ENCODE results near the gene ITGA11. TPM values are rescaled to one million over a fixed set of nuclear protein-coding genes. Genes with fewer than 3 reads are reported as not detected.

The ITGA11 gene
- polyA plus RNA-seq, 1 of the 3 experiments (the other 2 are of a cell fraction), result 0.49 TPM

- WGBS (ENCODE audit: low lambda C conversion rate), result 76% methylated on average over 7 of the region's 7 CpGs
- H3K27ac ChIP-seq (ENCODE audit: low read depth in 2 of 2, low read length in 1 of 2), result no peak overlapping the region
- no peak for TF ChIP-seq YY1 (IDR thresholded peaks at IDR 0.05; ENCODE audit: low read depth)
- TF ChIP-seq POLR2AphosphoS5 (IDR thresholded peaks at IDR 0.05; ENCODE audit: low read depth, low read length), result no peak
- no peak for TF ChIP-seq PBX3 (IDR thresholded peaks at IDR 0.05)
- TF ChIP-seq TEAD4 (IDR thresholded peaks at IDR 0.05; ENCODE audit: borderline replicate concordance, insufficient read depth), result no peak
- no peak for TF ChIP-seq TAF1 (IDR thresholded peaks at IDR 0.05; ENCODE audit: borderline replicate concordance, low read depth, low read length)
- no peak for TF ChIP-seq TCF12 (IDR thresholded peaks at IDR 0.05)
- no peak for TF ChIP-seq EZH2phosphoT487 (IDR thresholded peaks at IDR 0.05; ENCODE audit: borderline replicate concordance, low read depth)
- no peak for TF ChIP-seq EP300 (IDR thresholded peaks at IDR 0.05; ENCODE audit: borderline replicate concordance in 1 of 2, low read depth in 1 of 2, low read length in 1 of 2)
- no peak for TF ChIP-seq USF1 (IDR thresholded peaks at IDR 0.05; ENCODE audit: borderline replicate concordance, low read depth)
- TF ChIP-seq GABPA (IDR thresholded peaks at IDR 0.05; ENCODE audit: low read depth), result no peak
- TF ChIP-seq ELF1 (IDR thresholded peaks at IDR 0.05), result no peak
- no peak for TF ChIP-seq JUND (IDR thresholded peaks at IDR 0.05)
- no peak for TF ChIP-seq FOXM1 (IDR thresholded peaks at IDR 0.05; ENCODE audit: low read depth)
- TF ChIP-seq FOXJ3 (CRISPR knock-in tag; IDR thresholded peaks at IDR 0.05), result no peak
Measured at GRCh38 chr15:68364028-68364659, 67.8 kb downstream of the ITGA11 start.

GRCh38 chr15:68363353-68363752 is 68.6 kb downstream of the ITGA11 start:
- Histone ChIP-seq H3K36me3 (replicated peaks in 1 of 2; ENCODE audit: control insufficient read depth in 1 of 2, insufficient read depth in 2 of 2, low read length in 1 of 2) (no peaks in the 10 kb centered on the region), H3K27me3 (ENCODE audit: insufficient read depth) (no peaks in the 10 kb centered on the region), H3K4me3 (ENCODE audit: low read depth in 2 of 2, low read length in 1 of 2) (no peak overlapping the region), H4K20me1 (ENCODE audit: insufficient read depth) (no peaks in the 10 kb centered on the region), H3K9me3 (no peaks in the 10 kb centered on the region), H3K4me1 (ENCODE audit: control insufficient read depth in 1 of 2, insufficient read depth in 2 of 2, low read depth in 1 of 2, low read length in 1 of 2) (no peaks in the 10 kb centered on the region), H3K9ac (no peak overlapping the region), H3K27ac (ENCODE audit: low read depth in 2 of 2, low read length in 1 of 2) (no peak overlapping the region), H3K9me2 (no peaks in the 10 kb centered on the region), H3F3A (replicated peaks; ENCODE audit: insufficient read depth) (no peaks in the 10 kb centered on the region), H3K4me2 (no peak overlapping the region), H2AFZ (ENCODE audit: low read depth) (no peak overlapping the region), H3K79me2 (ENCODE audit: insufficient read depth) (no peaks in the 10 kb centered on the region)
- DNase-seq, result no peak
- TF ChIP-seq EP300 (IDR thresholded peaks at IDR 0.05; ENCODE audit: borderline replicate concordance in 1 of 2, low read depth in 1 of 2, low read length in 1 of 2) (no peak), TEAD4 (IDR thresholded peaks at IDR 0.05; ENCODE audit: borderline replicate concordance, insufficient read depth) (no peak), IRF3 (IDR thresholded peaks at IDR 0.05; ENCODE audit: low read depth, low read length) (no peak), FOSL2 (IDR thresholded peaks at IDR 0.05; ENCODE audit: borderline replicate concordance, low read depth) (no peak), CTCF (IDR thresholded peaks at IDR 0.05) (no peak), USF2 (IDR thresholded peaks at IDR 0.05; ENCODE audit: borderline replicate concordance, low read depth, low read length) (no peak)
- ChIA-PET CTCF (no interaction called here), POLR2A (no interaction called here)
- 60% methylated on average over 2 of the region's 2 CpGs for WGBS (ENCODE audit: low lambda C conversion rate)

More at GRCh38 chr15:68364028-68364659, 67.8 kb downstream of the ITGA11 start:
- Histone ChIP-seq H3K79me2 (ENCODE audit: insufficient read depth) (no peaks in the 10 kb centered on the region), H3K36me3 (replicated peaks in 1 of 2; ENCODE audit: control insufficient read depth in 1 of 2, insufficient read depth in 2 of 2, low read length in 1 of 2) (no peaks in the 10 kb centered on the region), H3K4me1 (ENCODE audit: control insufficient read depth in 1 of 2, insufficient read depth in 2 of 2, low read depth in 1 of 2, low read length in 1 of 2) (no peaks in the 10 kb centered on the region), H3F3A (replicated peaks; ENCODE audit: insufficient read depth) (no peaks in the 10 kb centered on the region), H3K9me2 (no peaks in the 10 kb centered on the region), H3K27me3 (ENCODE audit: insufficient read depth) (no peaks in the 10 kb centered on the region), H2AFZ (ENCODE audit: low read depth) (no peak overlapping the region), H4K20me1 (ENCODE audit: insufficient read depth) (no peaks in the 10 kb centered on the region), H3K4me2 (no peak overlapping the region), H3K9me3 (no peaks in the 10 kb centered on the region), H3K4me3 (ENCODE audit: low read depth in 2 of 2, low read length in 1 of 2) (no peak overlapping the region), H3K9ac (no peak overlapping the region)
- CTCF ChIA-PET, result no interaction called here
- no peak for DNase-seq
- POLR2A ChIA-PET, result no interaction called here

Data from SK-N-SH (cell line).